Measurements from ENCODE around the gene GAGE13.

- TF ChIP-seq CTCF (IDR thresholded peaks at IDR 0.05; ENCODE audit: low read length) (no peak), EZH2 (optimal IDR thresholded peaks at IDR 0.05; ENCODE audit: low read depth, low read length) (no peak), EZH2phosphoT487 (IDR thresholded peaks at IDR 0.05; ENCODE audit: low read length) (no peak)
Observed at GRCh38 chrX:49286136-49286535, 45.2 kb upstream of the GAGE13 start.

Measured in MM.1S (cell line).